ENCODE measurements around the gene SGMS1. TPM values are rescaled to one million over a fixed set of nuclear protein-coding genes. Genes with fewer than 3 reads are reported as not detected.

The SGMS1 gene
- total RNA-seq, 1 experiment from 2014 or later, result 34.5 TPM

- CTCF ChIA-PET, result no interaction called here
- H3K4me3 Mint-ChIP-seq (ENCODE audit: low read depth, unreplicated experiment), result no peak overlapping the region
- no peaks in the 10 kb centered on the region for H3K36me3 Mint-ChIP-seq (ENCODE audit: insufficient read depth, unreplicated experiment)
- no peaks in the 10 kb centered on the region for H3K9me3 Mint-ChIP-seq (ENCODE audit: low read depth, unreplicated experiment)
- BruUV-seq (replicated peaks), result no TSS peak
- H3K27ac Mint-ChIP-seq (ENCODE audit: unreplicated experiment), result no peak overlapping the region
- no peak for TF ChIP-seq CTCF (IDR thresholded peaks at IDR 0.05; ENCODE audit: unreplicated experiment)
- H3K4me1 Mint-ChIP-seq (ENCODE audit: low read depth, unreplicated experiment), result peaks cover 3% of the 10 kb centered on the region
- intact Hi-C loops (cut with micrococcal nuclease; ENCODE audit: unreplicated experiment), result no loop called here
- H3K27me3 Mint-ChIP-seq (ENCODE audit: unreplicated experiment), result no peaks in the 10 kb centered on the region
- no peak for DNase-seq
Observed at GRCh38 chr10:50332108-50332842, 291.5 kb downstream of the SGMS1 start.

- intact Hi-C loops (cut with micrococcal nuclease; ENCODE audit: unreplicated experiment), result no loop called here
- BruUV-seq (replicated peaks), result no TSS peak
- Mint-ChIP-seq H3K27me3 (ENCODE audit: unreplicated experiment) (no peaks in the 10 kb centered on the region), H3K4me3 (ENCODE audit: low read depth, unreplicated experiment) (no peak overlapping the region), H3K36me3 (ENCODE audit: insufficient read depth, unreplicated experiment) (peaks cover 6% of the 10 kb centered on the region), H3K27ac (ENCODE audit: unreplicated experiment) (no peak overlapping the region), H3K9me3 (ENCODE audit: low read depth, unreplicated experiment) (no peaks in the 10 kb centered on the region), H3K4me1 (ENCODE audit: low read depth, unreplicated experiment) (peaks cover 11% of the 10 kb centered on the region)
- no peak for TF ChIP-seq CTCF (IDR thresholded peaks at IDR 0.05; ENCODE audit: unreplicated experiment)
- CTCF ChIA-PET, result no interaction called here
- no peak for DNase-seq
Observed at GRCh38 chr10:50331486-50331885, 292.3 kb downstream of the SGMS1 start.

- Mint-ChIP-seq H3K27me3 (ENCODE audit: unreplicated experiment) (no peaks in the 10 kb centered on the region), H3K27ac (ENCODE audit: unreplicated experiment) (peak overlapping the region; percentile 78), H3K9me3 (ENCODE audit: low read depth, unreplicated experiment) (no peaks in the 10 kb centered on the region), H3K4me1 (ENCODE audit: low read depth, unreplicated experiment) (peaks cover 30% of the 10 kb centered on the region), H3K36me3 (ENCODE audit: insufficient read depth, unreplicated experiment) (peaks cover 6% of the 10 kb centered on the region), H3K4me3 (ENCODE audit: low read depth, unreplicated experiment) (peak overlapping the region; percentile 62)
- no peak for TF ChIP-seq CTCF (IDR thresholded peaks at IDR 0.05; ENCODE audit: unreplicated experiment)
- no TSS peak for BruUV-seq (replicated peaks)
- CTCF ChIA-PET, result interaction anchor here (1.0 kb wide), 1 partner anchor 68 kb away, joined by 3 read pairs; no protein-coding TSS in a partner anchor
- intact Hi-C loops (cut with micrococcal nuclease; ENCODE audit: unreplicated experiment), result loop anchor here (5.0 kb wide), 1 partner anchor 90 kb away; no protein-coding TSS in a partner anchor
- DNase-seq, result peak; percentile 28
Observed at GRCh38 chr10:50326757-50327701, 296.7 kb downstream of the SGMS1 start.

DNA sequence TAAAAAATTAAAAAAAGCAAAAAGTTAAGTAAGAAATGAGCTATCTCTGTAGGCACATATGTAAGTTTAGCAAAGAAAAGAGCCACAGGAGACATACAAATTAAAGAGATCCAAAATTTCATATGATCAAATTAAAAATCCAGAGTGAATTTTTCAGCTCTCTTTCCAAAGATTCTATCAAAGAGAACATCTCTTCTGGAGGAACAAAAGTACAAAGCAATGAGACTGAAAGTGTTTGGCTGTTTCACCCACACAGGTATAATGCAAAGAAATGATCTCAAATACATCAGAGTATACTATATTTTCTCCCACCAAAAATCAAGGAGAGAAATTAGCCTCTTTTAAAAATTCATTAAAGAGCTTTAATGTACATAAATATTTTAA is 297.6 kb downstream of the SGMS1 start:
- BruUV-seq (replicated peaks), result no TSS peak
- Mint-ChIP-seq H3K27me3 (ENCODE audit: unreplicated experiment) (no peaks in the 10 kb centered on the region), H3K9me3 (ENCODE audit: low read depth, unreplicated experiment) (no peaks in the 10 kb centered on the region), H3K27ac (ENCODE audit: unreplicated experiment) (peak overlapping the region; percentile 78), H3K4me3 (ENCODE audit: low read depth, unreplicated experiment) (peak overlapping the region; percentile 62), H3K36me3 (ENCODE audit: insufficient read depth, unreplicated experiment) (peaks cover 6% of the 10 kb centered on the region), H3K4me1 (ENCODE audit: low read depth, unreplicated experiment) (peaks cover 30% of the 10 kb centered on the region)
- no peak for DNase-seq
- CTCF ChIA-PET, result interaction anchor here (1.0 kb wide), 1 partner anchor 69 kb away, joined by 3 read pairs; no protein-coding TSS in a partner anchor
- intact Hi-C loops (cut with micrococcal nuclease; ENCODE audit: unreplicated experiment), result loop anchor here (5.0 kb wide), 1 partner anchor 91 kb away; no protein-coding TSS in a partner anchor
- no peak for TF ChIP-seq CTCF (IDR thresholded peaks at IDR 0.05; ENCODE audit: unreplicated experiment)
